ENCODE measurements around the gene FNIP1. TPM values are rescaled to one million over a fixed set of nuclear protein-coding genes. Genes with fewer than 3 reads are reported as not detected.

The FNIP1 gene
- total and polyA plus RNA-seq, 2 of the 8 experiments (the other 6 are each of a cell fraction or from before 2014, with no cell fraction given): 3.5 to 17.3 TPM

DNA sequence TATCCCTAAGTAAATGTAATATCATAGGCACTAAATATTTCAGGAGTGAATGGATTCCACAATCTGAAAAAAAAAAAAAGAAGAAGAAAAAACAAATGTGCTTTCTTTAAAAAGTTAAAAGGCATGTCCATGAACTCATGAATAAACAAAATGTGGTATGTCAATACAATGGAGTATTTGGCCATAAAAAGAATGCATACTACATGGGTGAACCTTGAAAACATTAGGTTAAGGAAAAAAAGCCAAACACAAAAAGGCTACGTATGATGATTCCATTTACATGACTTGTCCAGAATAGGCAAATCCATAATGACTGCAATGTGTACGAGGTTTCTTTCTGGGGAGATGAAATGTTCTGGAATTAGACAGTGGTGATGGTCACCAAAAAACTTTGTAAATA lies 45.3 kb downstream of the FNIP1 start:
- Histone ChIP-seq H2BK15ac (ENCODE audit: low read length) (no peak overlapping the region), H4K5ac (ENCODE audit: insufficient read length, low read depth, low read length) (no peak overlapping the region), H3K79me1 (ENCODE audit: low read depth, low read length) (peaks cover 2% of the 10 kb centered on the region; the same call in 1 of the 2 replicates), H3K18ac (ENCODE audit: extremely low read depth, low read length) (no peak overlapping the region), H2AFZ (ENCODE audit: low read length) (no peak overlapping the region), H2BK5ac (ENCODE audit: low read depth, low read length) (no peak overlapping the region), H3K36me3 (ENCODE audit: control insufficient read depth in 2 of 4, insufficient read depth in 4 of 4, low read length in 3 of 4) (no peaks in the 10 kb centered on the region), H3K4me2 (ENCODE audit: insufficient read depth in 1 of 2, low read depth in 2 of 2, low read length in 2 of 2) (no peak overlapping the region), H2BK12ac (ENCODE audit: low read depth, low read length) (no peak overlapping the region), H3K79me2 (ENCODE audit: control insufficient read depth in 1 of 2, insufficient read depth in 2 of 2, low read length in 2 of 2) (peaks cover 0 to 42% of the 10 kb centered on the region in 2 experiments; a peak in 2 of 4 replicates), H3K4ac (replicated peaks; ENCODE audit: insufficient read length, low read depth, low read length) (no peak overlapping the region), H3K27me3 (replicated peaks in 1 of 4; ENCODE audit: control insufficient read depth in 3 of 4, extremely low read depth in 1 of 4, insufficient read depth in 3 of 4, low read length in 3 of 4) (no peaks in the 10 kb centered on the region), H3K23ac (ENCODE audit: insufficient read length) (no peak overlapping the region), H3K23me2 (ENCODE audit: low read depth, low read length) (no peaks in the 10 kb centered on the region; the same call in 1 of the 2 replicates), H3K9me3 (ENCODE audit: insufficient read depth in 2 of 2, low read depth in 1 of 2, low read length in 1 of 2) (no peaks in the 10 kb centered on the region), H3K9ac (replicated peaks in 1 of 4; ENCODE audit: extremely low read depth in 1 of 4, low read depth in 3 of 4, low read length in 3 of 4) (no peak overlapping the region), H3K4me3 (ENCODE audit: extremely low read depth in 1 of 4, insufficient read depth in 2 of 4, low read depth in 3 of 4, low read length in 4 of 4) (no peak overlapping the region), H3K14ac (ENCODE audit: insufficient read length) (no peak overlapping the region), H2AK5ac (ENCODE audit: low read depth, low read length) (no peak overlapping the region), H4K20me1 (replicated peaks in 1 of 2; ENCODE audit: control insufficient read depth in 1 of 2, insufficient read depth in 2 of 2, low read length in 2 of 2) (peaks cover 0 to 3% of the 10 kb centered on the region in 2 experiments), H2BK20ac (ENCODE audit: low read length) (no peak overlapping the region), H2BK120ac (replicated peaks; ENCODE audit: low read depth, low read length) (no peak overlapping the region), H4K91ac (replicated peaks; ENCODE audit: insufficient read length, low read length) (no peak overlapping the region), H4K8ac (ENCODE audit: extremely low read depth, insufficient read depth, low read length) (no peak overlapping the region), H3K4me1 (replicated peaks in 1 of 4; ENCODE audit: control insufficient read depth in 3 of 4, insufficient read depth in 4 of 4, low read length in 3 of 4) (no peaks in the 10 kb centered on the region), H3K27ac (ENCODE audit: low read depth, low read length) (no peak overlapping the region), H3K56ac (replicated peaks; ENCODE audit: insufficient read length, low read depth, low read length) (no peak overlapping the region)
- DNase-seq (ENCODE audit: low read depth in 1 of 2, low spot score in 2 of 2): no peak
- no peak for FAIRE-seq
- 92% methylated on average over 2 of the region's 2 CpGs; no CpG with 5 or more reads in 1 of the 2 experiments for WGBS, 2 experiments (ENCODE audit: extremely low coverage in 1 of 2, insufficient coverage in 1 of 2, insufficient read length in 1 of 2, insufficient replicate concordance in 2 of 2, low coverage in 1 of 2, low lambda C conversion rate in 2 of 2, missing lambda C conversion rate in 1 of 2)
- ChIA-PET CTCF (ENCODE audit: partially characterized antibody) (interaction anchor here (0.9 kb wide), 1 partner anchor 12 kb away, joined by 3 read pairs; no protein-coding TSS in a partner anchor), POLR2A (ENCODE audit: partially characterized antibody) (interaction anchor here (0.6 kb wide), 1 partner anchor 84 kb away, joined by 3 read pairs; no protein-coding TSS in a partner anchor)
- no peak for TF ChIP-seq TCF12 (IDR thresholded peaks at IDR 0.05; ENCODE audit: low read depth, low read length)
- no peak for TF ChIP-seq ASH2L (IDR thresholded peaks at IDR 0.05; ENCODE audit: low read length)
- TF ChIP-seq KDM4A (IDR thresholded peaks at IDR 0.05; ENCODE audit: low read depth, low read length, severe bottlenecking): no peak
- no peak for TF ChIP-seq RBBP5 (IDR thresholded peaks at IDR 0.05; ENCODE audit: borderline replicate concordance, low read depth, low read length)
- TF ChIP-seq SP2 (IDR thresholded peaks at IDR 0.05; ENCODE audit: low read length): no peak
- TF ChIP-seq CREB1 (IDR thresholded peaks at IDR 0.05): no peak
- no peak for TF ChIP-seq RAD21 (IDR thresholded peaks at IDR 0.05 in 1 of 2, conservative IDR thresholded peaks at IDR 0.05 in 1 of 2; ENCODE audit: low read depth in 2 of 2, low read length in 2 of 2)
- no peak for TF ChIP-seq EP300 (IDR thresholded peaks at IDR 0.05; ENCODE audit: borderline replicate concordance in 1 of 2, low read depth in 2 of 2, low read length in 2 of 2)
- TF ChIP-seq, protein P1, sequence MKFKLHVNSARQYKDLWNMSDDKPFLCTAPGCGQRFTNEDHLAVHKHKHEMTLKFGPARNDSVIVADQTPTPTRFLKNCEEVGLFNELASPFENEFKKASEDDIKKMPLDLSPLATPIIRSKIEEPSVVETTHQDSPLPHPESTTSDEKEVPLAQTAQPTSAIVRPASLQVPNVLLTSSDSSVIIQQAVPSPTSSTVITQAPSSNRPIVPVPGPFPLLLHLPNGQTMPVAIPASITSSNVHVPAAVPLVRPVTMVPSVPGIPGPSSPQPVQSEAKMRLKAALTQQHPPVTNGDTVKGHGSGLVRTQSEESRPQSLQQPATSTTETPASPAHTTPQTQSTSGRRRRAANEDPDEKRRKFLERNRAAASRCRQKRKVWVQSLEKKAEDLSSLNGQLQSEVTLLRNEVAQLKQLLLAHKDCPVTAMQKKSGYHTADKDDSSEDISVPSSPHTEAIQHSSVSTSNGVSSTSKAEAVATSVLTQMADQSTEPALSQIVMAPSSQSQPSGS (IDR thresholded peaks at IDR 0.05; ENCODE audit: low read length): no peak
